HepG2 (cell line): Measurements from ENCODE around the gene HCRT. TPM values are rescaled to one million over a fixed set of nuclear protein-coding genes. Genes with fewer than 3 reads are reported as not detected.

Experiments
- ASH2L ChIP-seq: fragments of 300-600, 200-600 bp; sonication (generic); IDR thresholded peaks from 2 replicates; pipeline ENCODE4 v1.7.0; 2017; ENCODE audit warnings: low read depth, mild to moderate bottlenecking, moderate library complexity, mixed read lengths, low read length; ENCODE audit not compliant: insufficient read length
- CHD4 ChIP-seq: fragments of 200-600 bp; sonication (generic); IDR thresholded peaks from 2 replicates; pipeline ENCODE4 v1.7.0; 2017; ENCODE audit warnings: mild to moderate bottlenecking, low read length, borderline replicate concordance
- EHMT2 ChIP-seq: fragments of 200-600 bp; sonication (generic); IDR thresholded peaks from 2 replicates; pipeline ENCODE4 v1.7.0; 2017; ENCODE audit warnings: antibody characterized with exemption, low read depth, low read length, borderline replicate concordance
- ELF1 ChIP-seq: sonication (generic); formaldehyde crosslinking; IDR thresholded peaks from 2 replicates; pipeline ENCODE4 v1.4.0; 2020; ENCODE audit warnings: missing genetic modification reagents
- GTF3A ChIP-seq: sonication (generic); formaldehyde crosslinking; conservative IDR thresholded peaks from 2 replicates; pipeline ENCODE4 v1.4.0; 2020; ENCODE audit warnings: mild to moderate bottlenecking, missing genetic modification reagents
- KMT2A ChIP-seq: sonication (generic); formaldehyde crosslinking; IDR thresholded peaks from 2 replicates; pipeline ENCODE4 v1.4.0; 2020; ENCODE audit warnings: missing genetic modification reagents
- MBD4 ChIP-seq: IDR thresholded peaks from 2 replicates; pipeline ENCODE4 v1.6.1; 2012; ENCODE audit warnings: low read length, inconsistent platforms, borderline replicate concordance
- RERE ChIP-seq: IDR thresholded peaks from 2 replicates; pipeline ENCODE4 v1.6.1; 2016; ENCODE audit warnings: low read depth, missing genetic modification reagents, missing compliant biosample characterization
- SETDB1 ChIP-seq: sonication (generic); formaldehyde crosslinking; IDR thresholded peaks from 2 replicates; pipeline ENCODE4 v1.5.1; 2020; ENCODE audit warnings: missing genetic modification reagents, mild to moderate bottlenecking, borderline replicate concordance
- SNAPC2 ChIP-seq: sonication (generic); formaldehyde crosslinking; IDR thresholded peaks from 2 replicates; pipeline ENCODE4 v1.8.1; 2022; ENCODE audit warnings: mild to moderate bottlenecking, missing genetic modification reagents
- TBX3 ChIP-seq: fragments of 450-650 bp; IDR thresholded peaks from 2 replicates; pipeline ENCODE4 v1.6.1; 2017; ENCODE audit warnings: antibody characterized with exemption, mild to moderate bottlenecking, inconsistent platforms, borderline replicate concordance
- ZFP36L1 ChIP-seq: sonication (generic); formaldehyde crosslinking; IDR thresholded peaks from 2 replicates; pipeline ENCODE4 v1.8.0; 2022; ENCODE audit warnings: mild to moderate bottlenecking, missing genetic modification reagents, moderate library complexity
- ZMAT3 ChIP-seq: sonication (generic); formaldehyde crosslinking; conservative IDR thresholded peaks from 2 replicates; pipeline ENCODE4 v1.7.0; 2021; ENCODE audit warnings: missing genetic modification reagents
- ZNF326 ChIP-seq: sonication (generic); formaldehyde crosslinking; IDR thresholded peaks from 2 replicates; pipeline ENCODE4 v1.4.0; 2020; ENCODE audit warnings: missing genetic modification reagents, borderline replicate concordance
- polyA plus RNA-seq, 8 experiments: library from polyadenylated mRNA; depleted of rRNA in 3 of 8; stranded (reverse) in 7 of 8; unstranded in 1 of 8; fragments of >200 nt; fragmentation: Illumina TruSeq in 4 of 8; extraction: Trizol in 4 of 8; gene quantifications; 2 replicates each; pipeline versions ENCODE4 v1.2.1 to v1.2.3, GENCODE V29; 2011 to 2016; ENCODE audit warnings: low read depth in 4 of 8, missing spikeins in 1 of 8, mixed read lengths in 1 of 8; ENCODE audit not compliant: insufficient read depth in 1 of 8
- total RNA-seq, 5 experiments: library from RNA; depleted of rRNA; stranded (reverse); fragments of >200 nt; fragmentation: Illumina TruSeq; extraction: Trizol; gene quantifications; 2 replicates each; pipeline ENCODE4 v1.2.3, GENCODE V29; 2016; ENCODE audit warnings: low read depth in 1 of 5
- TF ChIP-seq, protein P1 (sequence below): IDR thresholded peaks from 2 replicates; pipeline ENCODE4 v1.4.0; 2020; ENCODE audit warnings: mild to moderate bottlenecking, missing genetic modification reagents
- TF ChIP-seq, protein P2 (sequence below): sonication (generic); formaldehyde crosslinking; IDR thresholded peaks from 2 replicates; pipeline ENCODE4 v1.8.0; 2022; ENCODE audit warnings: mild to moderate bottlenecking, missing genetic modification reagents
- TF ChIP-seq, protein P3 (sequence below): sonication (generic); formaldehyde crosslinking; IDR thresholded peaks from 2 replicates; pipeline ENCODE4 v1.4.0; 2020; ENCODE audit warnings: mild to moderate bottlenecking, low read depth, missing genetic modification reagents

Gene HCRT
- total and polyA plus RNA-seq, 2 of the 13 experiments (the other 11 are each of a cell fraction or from before 2014, with no cell fraction given), result not detected

- TF ChIP-seq, protein P1, sequence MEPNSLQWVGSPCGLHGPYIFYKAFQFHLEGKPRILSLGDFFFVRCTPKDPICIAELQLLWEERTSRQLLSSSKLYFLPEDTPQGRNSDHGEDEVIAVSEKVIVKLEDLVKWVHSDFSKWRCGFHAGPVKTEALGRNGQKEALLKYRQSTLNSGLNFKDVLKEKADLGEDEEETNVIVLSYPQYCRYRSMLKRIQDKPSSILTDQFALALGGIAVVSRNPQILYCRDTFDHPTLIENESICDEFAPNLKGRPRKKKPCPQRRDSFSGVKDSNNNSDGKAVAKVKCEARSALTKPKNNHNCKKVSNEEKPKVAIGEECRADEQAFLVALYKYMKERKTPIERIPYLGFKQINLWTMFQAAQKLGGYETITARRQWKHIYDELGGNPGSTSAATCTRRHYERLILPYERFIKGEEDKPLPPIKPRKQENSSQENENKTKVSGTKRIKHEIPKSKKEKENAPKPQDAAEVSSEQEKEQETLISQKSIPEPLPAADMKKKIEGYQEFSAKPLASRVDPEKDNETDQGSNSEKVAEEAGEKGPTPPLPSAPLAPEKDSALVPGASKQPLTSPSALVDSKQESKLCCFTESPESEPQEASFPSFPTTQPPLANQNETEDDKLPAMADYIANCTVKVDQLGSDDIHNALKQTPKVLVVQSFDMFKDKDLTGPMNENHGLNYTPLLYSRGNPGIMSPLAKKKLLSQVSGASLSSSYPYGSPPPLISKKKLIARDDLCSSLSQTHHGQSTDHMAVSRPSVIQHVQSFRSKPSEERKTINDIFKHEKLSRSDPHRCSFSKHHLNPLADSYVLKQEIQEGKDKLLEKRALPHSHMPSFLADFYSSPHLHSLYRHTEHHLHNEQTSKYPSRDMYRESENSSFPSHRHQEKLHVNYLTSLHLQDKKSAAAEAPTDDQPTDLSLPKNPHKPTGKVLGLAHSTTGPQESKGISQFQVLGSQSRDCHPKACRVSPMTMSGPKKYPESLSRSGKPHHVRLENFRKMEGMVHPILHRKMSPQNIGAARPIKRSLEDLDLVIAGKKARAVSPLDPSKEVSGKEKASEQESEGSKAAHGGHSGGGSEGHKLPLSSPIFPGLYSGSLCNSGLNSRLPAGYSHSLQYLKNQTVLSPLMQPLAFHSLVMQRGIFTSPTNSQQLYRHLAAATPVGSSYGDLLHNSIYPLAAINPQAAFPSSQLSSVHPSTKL (CRISPR knock-in tag), result peak; percentile 77; the same call in 1 of the 2 replicates
- no peak for TF ChIP-seq ZFP36L1 (CRISPR knock-in tag)
- TF ChIP-seq SETDB1 (CRISPR knock-in tag), result no peak
- TF ChIP-seq, protein P2, sequence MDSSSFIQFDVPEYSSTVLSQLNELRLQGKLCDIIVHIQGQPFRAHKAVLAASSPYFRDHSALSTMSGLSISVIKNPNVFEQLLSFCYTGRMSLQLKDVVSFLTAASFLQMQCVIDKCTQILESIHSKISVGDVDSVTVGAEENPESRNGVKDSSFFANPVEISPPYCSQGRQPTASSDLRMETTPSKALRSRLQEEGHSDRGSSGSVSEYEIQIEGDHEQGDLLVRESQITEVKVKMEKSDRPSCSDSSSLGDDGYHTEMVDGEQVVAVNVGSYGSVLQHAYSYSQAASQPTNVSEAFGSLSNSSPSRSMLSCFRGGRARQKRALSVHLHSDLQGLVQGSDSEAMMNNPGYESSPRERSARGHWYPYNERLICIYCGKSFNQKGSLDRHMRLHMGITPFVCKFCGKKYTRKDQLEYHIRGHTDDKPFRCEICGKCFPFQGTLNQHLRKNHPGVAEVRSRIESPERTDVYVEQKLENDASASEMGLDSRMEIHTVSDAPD (CRISPR knock-in tag), result no peak
- no peak for TF ChIP-seq ZNF326 (CRISPR knock-in tag)
- TF ChIP-seq CHD4, result no peak
- 0 out of 2 replicates have a peak, but pooled peaks have one; percentile 16 for TF ChIP-seq ELF1 (CRISPR knock-in tag)
- no peak for TF ChIP-seq TBX3
- TF ChIP-seq, protein P3, sequence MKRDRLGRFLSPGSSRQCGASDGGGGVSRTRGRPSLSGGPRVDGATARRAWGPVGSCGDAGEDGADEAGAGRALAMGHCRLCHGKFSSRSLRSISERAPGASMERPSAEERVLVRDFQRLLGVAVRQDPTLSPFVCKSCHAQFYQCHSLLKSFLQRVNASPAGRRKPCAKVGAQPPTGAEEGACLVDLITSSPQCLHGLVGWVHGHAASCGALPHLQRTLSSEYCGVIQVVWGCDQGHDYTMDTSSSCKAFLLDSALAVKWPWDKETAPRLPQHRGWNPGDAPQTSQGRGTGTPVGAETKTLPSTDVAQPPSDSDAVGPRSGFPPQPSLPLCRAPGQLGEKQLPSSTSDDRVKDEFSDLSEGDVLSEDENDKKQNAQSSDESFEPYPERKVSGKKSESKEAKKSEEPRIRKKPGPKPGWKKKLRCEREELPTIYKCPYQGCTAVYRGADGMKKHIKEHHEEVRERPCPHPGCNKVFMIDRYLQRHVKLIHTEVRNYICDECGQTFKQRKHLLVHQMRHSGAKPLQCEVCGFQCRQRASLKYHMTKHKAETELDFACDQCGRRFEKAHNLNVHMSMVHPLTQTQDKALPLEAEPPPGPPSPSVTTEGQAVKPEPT, result peak; percentile 80
- no peak for TF ChIP-seq ASH2L
- TF ChIP-seq EHMT2, result peak; percentile 97; the same call in 1 of the 2 replicates
- TF ChIP-seq MBD4, result no peak
- no peak for TF ChIP-seq SNAPC2
- no peak for TF ChIP-seq KMT2A (CRISPR knock-in tag)
- peak; percentile 93 for TF ChIP-seq ZMAT3 (CRISPR knock-in tag)
- 0 out of 2 replicates have a peak, but pooled peaks have one; percentile 24 for TF ChIP-seq RERE (CRISPR knock-in tag)
- TF ChIP-seq GTF3A, result no peak
Measured at GRCh38 chr17:42179911-42180410, 5.3 kb downstream of the HCRT start (continued).
